Cardiac septum (tissue), 1 donor: ENCODE measurements around the gene MEGF8. TPM values are rescaled to one million over a fixed set of nuclear protein-coding genes. Genes with fewer than 3 reads are reported as not detected.

ENCODE experiments used
- DNase-seq: peaks from one replicate; pipeline ENCODE4 v3.0.0-alpha.2; 2020; ENCODE audit warnings: low spot score
- intact Hi-C: fragments of 100-400 bp; cut with DNase I; formaldehyde crosslinking; loops from one replicate; pipeline ENCODE4 v1.14.0; 2022
- total RNA-seq: library from RNA; stranded (reverse); fragmentation: NEBNext Ultra II Directional; extraction: Animal tissue kit (Norgen Biotek cat#: 25700); gene quantifications from one replicate; pipeline ENCODE4 v1.2.1, GENCODE V29; 2021
- donor health status: DM: no; HTN: no; CAD: no.

Gene MEGF8
- total RNA-seq, 1 donor from 2014 or later, result 45.8 TPM

DNA sequence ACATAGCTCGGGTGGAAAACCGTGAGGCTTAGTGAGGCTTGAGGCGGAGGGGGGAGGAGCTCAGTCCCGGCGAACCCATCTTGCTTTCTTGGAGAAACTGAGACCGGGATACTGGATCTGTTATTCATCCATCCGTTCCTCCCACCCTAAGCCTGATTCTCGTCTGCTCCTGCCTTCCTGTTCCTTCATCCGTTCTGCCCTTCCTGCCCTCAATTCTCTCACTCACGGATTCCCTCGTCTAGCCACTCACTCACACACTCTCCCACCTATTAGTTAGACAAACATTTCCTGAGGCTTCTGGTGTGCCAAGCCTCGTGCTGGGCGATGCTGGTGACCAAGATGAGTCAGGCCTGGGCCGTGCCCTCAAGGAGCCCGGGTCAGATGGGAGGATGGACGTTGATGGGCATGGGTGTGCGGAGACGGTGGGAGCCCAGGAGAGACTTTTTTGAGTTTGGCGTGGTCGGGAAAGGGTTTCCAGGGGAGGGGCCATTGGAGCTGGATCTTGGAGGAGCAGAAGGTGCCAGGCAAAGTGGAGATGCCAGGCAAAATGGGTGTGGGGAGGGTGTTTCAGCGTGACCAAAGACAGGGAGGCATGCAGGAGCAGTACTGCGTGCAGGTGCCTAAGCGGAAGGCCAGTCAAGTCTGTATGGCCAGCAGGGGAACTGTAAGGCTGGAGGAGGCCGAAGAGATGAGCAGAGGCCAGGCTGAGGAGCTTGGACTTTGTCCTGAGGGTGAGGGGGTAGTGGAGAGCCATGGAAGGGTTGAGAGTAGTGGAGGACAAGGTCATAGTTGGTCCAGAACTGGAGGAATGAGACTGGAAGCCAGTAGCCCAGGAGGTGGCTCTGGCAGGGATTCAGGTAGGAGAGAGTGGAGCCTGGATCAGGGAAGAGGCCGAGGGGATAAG lies 72.1 kb downstream of the MEGF8 start:
- no peak for DNase-seq
- intact Hi-C loops, result loop anchor here (5.0 kb wide), 1 partner anchor 70 kb away; the partner anchor contains the start of gene MEGF8

DNA sequence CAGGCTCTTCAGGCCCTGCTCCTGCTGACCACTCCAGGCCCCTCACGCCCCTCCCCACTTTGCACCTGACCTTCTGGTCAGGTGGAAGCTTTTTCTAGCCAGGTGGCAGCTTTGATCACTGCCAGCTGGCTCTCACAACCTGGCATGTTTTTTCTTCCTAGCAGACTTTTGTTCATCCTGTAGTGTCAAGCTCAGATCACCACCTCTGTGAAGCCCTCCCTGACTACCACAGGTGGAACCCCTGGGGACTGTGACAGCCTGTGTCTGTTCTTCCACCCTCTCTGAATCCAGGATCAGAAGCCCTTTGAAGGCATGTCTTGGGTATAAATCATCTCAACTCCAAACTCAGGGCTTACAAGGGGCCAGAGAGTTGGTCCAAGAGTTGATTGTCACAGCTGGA lies 75.0 kb downstream of the MEGF8 start:
- intact Hi-C loops, result no loop called here
- no peak for DNase-seq

DNA sequence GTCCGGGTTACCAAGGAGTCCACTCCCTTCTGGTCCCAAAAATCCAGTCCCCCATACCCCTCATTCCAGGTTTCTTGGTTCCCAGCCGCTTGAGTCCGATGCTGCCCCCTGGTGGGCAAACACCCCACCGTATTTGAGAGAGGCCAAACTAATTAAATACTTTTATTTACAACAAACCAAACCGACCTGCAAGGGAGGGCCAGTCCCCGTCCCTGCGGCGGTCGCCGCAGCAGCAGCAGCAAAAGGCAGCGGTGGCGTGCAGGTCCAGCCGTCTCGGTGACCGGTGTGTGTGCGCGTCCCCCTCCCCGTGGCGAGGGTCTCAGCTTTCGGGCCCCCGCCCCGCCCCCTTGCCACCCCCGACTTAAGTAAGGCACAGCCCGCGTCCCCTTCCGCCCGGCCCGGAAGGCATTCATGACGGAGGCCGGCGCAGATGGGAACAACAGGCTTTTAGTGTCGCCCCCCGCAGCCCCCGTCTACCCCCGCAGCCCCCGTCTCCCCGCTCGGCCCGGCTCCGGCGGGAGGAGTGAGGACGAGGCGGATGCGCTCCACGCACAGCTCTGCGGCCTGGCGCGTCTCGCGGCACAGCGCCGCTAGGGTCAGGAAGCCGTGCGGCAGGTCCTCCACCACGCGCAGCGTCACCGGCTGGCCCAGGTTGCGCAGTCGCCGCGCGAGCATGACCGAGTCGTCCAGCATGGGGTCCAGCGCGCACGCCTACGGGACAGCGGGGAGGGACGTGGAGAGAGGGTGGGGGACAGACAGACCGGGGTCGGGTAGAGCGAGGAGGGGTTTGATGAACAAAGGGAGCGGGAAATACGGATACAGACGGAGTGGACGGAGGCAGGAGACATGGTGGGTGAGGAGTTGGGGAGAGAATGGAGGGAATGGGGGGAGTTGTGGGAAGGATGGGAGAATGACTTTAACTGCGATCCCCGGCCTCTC lies 76.2 kb downstream of the MEGF8 start:
- peak; percentile 87 for DNase-seq
- intact Hi-C loops, result loop anchor here (1.0 kb wide), 1 partner anchor 34 kb away; no protein-coding TSS in a partner anchor

DNA sequence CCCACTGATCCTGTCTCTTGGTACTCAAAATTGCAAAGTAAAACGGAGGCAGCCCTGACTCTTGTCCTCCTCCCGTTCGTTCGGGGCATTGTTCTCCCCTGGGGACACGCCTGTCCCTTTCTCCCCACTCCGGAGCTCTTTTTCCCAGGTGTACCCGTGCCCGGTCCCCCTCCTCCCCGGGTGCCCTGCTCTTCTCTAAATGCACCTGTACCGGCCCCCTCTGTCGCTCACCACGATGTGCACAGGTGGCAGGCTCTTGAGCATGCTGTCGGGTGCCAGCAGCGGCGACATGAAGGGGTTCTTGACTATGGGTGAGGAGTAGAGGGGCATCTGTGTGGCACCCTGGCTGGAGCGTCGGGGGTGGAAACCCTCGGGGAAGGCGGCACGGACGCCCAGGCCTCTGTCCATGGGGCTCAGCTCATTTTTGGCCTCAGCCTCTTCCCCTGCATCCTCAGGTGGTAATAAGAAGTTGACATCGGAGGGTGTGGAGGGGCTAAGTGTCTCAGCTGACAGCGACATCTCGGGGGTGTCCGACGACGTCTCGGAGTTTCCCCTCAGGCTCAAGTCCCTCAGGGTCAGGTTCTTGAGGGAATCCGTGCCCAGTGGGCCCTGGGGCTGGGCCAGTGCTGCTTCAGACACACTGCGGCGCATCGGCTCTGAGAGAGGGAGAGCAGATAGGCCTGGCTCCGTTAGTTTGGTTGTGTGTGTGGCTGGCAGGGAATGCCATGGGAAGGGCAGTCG lies 77.1 kb downstream of the MEGF8 start:
- intact Hi-C loops, result loop anchor here (1.0 kb wide), 1 partner anchor 33 kb away; no protein-coding TSS in a partner anchor
- no peak for DNase-seq

DNA sequence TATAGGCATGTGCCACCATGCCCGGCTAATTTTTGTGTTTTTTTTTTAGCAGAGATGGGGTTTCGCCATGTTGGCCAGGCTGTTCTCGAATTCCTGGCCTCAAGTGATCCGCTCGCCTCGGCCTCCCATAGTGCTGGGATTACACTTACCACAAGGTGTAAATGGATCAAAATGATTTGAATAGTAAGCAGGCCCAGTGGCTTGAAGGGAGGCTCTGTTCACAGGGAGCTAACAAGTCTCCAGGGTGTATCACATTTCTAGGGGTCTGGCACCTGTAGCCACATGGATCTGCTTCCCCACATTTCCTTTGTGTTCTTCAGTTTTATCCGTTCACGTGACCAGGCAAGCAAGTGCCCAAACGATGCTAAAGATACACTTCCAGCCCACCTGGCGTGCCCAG lies 78.2 kb downstream of the MEGF8 start:
- intact Hi-C loops, result no loop called here
- no peak for DNase-seq

DNA sequence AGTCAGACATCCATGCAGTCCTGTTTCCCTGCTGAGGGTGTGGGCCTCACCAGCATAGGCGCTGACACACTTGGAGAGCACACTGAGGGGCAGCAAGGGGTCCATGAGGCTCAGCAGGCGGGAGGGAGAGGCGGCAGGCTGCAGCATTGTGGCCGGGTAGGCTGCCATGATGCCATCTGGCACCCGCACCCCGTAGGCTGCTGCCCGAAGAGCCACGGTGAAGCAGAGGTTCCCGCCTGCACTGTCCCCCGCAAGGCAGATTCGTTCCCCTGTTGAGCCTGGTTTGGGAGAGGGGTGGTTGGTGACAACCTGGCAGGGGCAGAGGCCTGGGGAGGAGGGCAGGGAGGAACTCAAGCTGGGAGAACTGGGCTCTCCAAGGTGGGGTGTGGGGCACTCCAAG lies 80.7 kb downstream of the MEGF8 start:
- DNase-seq, result no peak
- intact Hi-C loops, result no loop called here

DNA sequence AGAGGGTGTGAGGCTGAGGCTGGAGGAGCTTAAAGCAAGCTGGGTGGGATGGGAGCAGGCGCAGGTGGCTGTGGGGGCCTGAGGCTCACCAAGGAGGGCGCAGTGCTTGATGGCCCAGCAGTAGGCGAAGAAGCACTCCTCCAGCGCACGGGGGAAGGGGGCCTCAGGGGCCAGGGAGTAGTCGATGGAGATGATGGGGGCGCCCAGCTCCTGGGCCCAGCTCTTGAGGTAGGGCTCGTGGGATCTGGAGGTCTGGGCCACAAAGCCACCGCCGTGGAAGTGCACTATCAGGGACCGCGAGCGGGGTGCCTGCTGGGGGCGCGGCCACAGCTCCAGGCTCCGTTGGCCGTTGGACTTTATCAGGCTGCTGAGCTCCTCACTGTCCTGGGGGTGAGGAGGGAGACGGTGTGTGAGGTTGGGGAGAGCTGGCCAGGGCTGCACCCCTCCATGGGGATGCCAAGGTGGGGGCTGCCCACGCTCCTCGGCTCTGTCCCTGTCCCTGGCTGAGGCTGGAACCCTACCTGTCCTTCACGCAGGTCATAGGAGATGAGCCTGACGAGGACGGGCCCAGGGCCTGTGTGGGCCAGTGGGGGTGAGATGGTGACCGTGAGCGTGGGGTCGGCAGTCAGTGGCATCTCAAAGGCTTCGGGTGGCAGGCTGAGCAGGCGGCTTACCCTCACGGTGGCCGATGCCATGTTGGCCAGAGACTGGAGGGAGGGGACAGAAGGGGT lies 81.8 kb downstream of the MEGF8 start:
- no peak for DNase-seq
- intact Hi-C loops, result no loop called here

DNA sequence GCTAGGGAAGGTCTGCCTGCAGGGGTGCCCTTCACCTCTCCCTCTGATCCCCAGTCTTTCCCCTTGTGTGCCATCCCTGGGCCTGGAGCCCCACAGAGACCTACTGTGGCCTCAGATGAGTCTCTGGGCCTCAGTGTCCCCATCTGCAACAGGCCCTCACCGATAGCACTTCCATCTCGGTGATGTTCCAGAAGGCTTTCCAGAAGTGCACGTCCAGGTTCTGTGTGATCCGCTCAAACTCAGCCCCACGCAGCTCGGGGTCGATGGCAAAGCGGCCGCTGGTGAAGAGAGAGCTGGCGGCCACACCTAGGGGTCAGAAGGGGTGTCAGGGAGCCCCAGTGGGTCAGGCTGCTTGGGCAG lies 82.4 kb downstream of the MEGF8 start:
- intact Hi-C loops, result no loop called here
- DNase-seq, result no peak

DNA sequence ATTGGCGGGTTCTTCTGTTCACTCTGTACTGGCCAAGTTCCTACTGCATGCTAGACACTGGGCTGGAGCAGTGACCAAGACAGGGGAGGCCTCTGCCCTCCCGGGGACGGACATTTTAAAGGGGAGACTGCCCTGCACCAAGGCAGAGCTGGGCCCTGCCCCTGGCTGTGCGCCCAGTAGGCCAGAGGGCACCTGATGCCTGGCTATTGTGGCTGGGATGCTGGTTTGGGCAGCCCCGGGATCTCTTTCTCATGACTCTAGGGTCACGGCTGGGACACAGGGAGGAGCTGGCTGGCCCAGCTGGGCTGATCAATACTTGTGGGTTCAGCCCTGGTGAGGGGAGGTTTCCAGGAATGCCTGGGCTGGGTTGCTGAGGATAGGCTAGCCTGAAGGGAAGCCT lies 84.0 kb downstream of the MEGF8 start:
- DNase-seq, result peak; percentile 79
- intact Hi-C loops, result no loop called here

DNA sequence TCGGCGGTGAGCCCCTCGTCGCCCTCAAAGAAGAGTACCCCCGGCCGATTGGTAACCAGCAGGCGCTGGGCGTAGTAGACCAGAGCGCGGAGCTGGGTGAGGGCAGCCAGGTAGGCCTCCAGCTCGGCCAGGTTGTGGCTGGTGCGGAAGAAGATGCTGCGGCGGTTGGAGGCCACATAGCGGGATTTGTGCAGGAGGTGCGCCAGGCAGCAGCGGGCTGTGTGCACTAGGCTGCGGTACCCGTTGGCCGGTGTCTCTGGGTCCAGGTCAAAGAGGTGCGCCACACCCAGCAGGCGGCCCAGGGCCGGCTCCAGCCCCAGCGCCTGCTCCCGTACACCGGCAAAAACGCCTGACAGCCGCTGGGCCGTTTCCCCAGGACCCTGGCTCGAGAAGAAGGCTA lies 84.9 kb downstream of the MEGF8 start:
- intact Hi-C loops, result no loop called here
- DNase-seq, result no peak

DNA sequence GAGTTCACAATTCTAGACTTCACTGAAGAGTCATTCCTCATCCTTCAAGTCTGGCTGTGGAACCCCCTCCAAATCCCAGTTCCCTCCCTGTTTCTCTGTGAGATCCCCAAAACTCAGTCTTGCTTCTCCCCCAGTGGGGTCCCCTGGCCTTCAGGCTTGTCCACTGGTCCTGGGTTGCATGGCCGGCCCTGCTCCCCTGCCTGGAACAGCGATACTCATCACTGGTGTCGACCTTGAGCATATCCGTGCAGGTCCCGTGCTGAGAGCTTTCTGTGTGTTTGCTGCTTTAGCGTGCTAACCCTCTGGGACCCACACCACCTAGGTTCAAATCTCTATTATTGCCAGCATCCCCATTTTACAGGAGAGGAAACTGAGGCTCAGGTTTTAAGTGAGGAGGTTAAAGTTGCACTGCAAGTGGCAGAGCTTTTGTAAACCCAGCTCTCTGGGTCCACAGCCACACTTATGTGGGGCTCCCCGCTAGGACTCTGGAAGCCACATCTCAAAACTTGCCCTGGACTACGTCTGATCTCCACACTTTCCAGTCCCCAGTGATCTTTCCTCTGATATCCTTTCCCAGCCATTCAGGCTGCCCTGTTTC lies 86.2 kb downstream of the MEGF8 start:
- no peak for DNase-seq
- intact Hi-C loops, result no loop called here

DNA sequence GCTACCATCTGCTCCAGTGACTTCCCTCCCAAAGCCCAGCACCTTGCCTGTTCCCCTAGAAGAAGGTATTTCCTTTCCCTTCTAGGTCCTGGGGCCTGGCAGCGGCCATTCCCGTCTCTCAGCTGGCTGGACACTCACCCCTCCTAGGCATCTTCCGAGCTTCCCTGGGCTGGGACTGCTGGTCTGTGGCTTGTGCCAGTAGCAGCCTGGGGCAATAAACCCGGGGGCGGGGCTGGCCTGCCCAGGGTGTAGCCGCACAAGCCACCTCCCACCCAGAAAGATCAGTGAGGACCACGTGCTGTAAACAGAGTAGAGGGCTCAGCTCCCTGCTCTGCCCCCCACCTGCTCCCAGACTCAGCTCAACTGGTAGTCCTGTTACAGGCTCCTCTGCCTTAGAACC lies 86.8 kb downstream of the MEGF8 start:
- intact Hi-C loops, result no loop called here
- no peak for DNase-seq

DNA sequence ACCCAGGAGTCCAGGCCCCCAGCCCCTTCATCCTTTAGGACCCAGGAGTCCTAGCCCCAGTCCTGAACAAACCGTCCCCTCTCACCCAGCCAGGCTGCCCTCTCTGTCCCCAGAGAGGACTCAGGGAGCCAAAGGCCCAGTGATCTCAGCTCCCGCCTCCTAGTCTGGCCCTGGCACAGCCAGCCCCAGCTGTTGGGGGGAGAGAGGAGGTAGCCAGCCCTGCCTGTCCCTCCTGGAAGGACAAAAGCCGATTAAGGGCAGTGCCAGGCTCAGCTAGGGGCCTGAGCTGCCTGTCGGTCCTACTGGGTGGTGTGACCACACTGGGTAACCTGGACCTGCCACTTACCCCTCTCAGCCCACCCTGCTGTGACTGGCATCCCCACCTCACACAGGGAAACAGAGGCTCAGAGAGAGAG lies 87.2 kb downstream of the MEGF8 start:
- intact Hi-C loops, result no loop called here
- no peak for DNase-seq

DNA sequence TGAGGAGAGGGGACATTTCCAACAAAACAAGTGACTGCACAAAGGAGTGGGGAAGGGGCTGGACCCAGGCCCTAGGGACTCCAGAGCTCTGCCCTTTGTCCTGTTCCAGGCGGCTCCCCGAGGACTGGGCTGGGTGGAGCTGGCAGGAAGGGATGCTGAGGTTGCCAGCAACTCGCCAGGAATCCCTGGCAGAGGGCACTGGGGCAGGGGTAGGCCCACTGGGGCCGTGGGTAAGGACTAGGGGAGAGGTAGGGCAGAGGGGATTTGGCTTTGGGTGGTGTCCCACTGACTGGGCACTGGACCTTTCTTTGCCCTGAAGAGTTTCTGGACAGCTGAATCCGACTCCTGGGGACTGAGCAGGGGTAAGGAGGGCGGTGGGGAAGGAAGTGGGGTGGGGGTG lies 93.9 kb downstream of the MEGF8 start:
- intact Hi-C loops, result no loop called here
- peak; percentile 76 for DNase-seq

DNA sequence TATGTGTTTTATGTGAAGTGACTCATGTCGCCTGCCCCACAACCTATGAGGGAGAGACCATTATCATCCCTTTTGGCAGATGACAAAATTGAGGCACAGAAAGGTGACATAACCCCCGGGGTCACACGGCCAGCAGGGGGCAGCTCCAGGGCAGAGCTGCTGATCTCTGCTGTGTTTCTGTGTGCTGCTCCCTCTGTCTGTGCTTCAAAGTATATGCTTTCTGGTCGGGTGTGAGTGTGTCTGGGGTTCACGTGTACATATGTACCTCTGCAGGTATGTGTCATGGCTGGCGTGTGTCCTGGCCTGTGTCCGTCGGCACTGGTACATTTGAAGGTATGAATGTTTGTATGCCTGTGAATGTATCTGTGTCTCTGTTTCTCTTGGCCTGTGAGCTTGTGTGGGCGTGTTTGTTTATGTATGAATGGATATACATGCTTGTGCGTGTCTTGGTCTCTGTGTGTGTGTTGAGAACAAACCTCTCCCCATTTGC lies 94.7 kb downstream of the MEGF8 start:
- intact Hi-C loops, result loop anchor here (10.0 kb wide), 1 partner anchor 175 kb away; the partner anchor contains the start of gene GSK3A
- peak; percentile 73 for DNase-seq

DNA sequence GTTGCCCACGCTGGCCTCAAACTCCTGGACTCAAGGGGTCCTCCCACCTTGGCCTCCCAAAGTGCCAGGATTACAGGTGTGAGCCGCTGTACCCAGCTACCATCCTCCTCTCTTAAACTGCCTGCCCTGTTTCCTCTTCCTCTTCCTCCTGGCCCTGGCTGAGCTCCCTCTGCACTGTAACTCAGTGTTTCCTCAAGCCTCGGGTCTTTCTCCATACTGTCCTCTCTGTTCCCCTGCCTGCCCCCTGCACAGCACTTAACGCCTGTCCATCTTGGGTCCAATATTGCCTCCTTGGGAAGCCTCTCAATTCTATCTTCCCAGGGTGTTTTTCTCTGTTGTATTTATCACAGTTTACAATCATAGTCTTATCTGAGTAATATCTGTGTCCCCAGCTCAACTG lies 95.7 kb downstream of the MEGF8 start:
- intact Hi-C loops, result loop anchor here (10.0 kb wide), 1 partner anchor 176 kb away; the partner anchor contains the start of gene GSK3A
- peak; percentile 76 for DNase-seq

DNA sequence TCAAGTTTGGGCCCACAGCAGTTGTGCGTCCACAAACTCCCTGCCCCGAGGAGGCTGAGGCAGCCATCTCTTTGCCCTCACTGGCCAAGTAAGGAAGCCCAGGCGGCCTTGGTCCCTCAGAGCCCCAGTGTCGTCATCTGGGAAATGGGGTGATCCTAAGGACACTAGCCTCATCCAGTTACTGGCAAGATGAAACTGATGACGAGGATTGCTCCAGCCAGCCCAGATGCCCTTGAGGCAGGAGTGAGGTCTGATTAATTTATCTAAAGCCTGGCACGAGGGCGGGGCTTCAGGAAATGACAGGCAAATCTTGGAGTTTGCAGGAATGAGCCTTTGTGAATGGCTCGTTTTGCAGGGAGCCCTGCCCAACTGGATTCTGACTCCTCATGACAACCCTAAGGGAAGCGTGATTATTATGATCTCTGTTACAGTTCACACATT lies 96.2 kb downstream of the MEGF8 start:
- DNase-seq, result peak; percentile 71

More for the DNA sequence above, 96.2 kb downstream of the MEGF8 start:
- intact Hi-C loops, result loop anchor here (10.0 kb wide), 1 partner anchor 177 kb away; the partner anchor contains the start of gene GSK3A
